SIG-M5 treated with dmso at 0.1 percent for 504 hours (cell line): ENCODE measurements around the gene AGRN.
A peak's percentile ranks its signal among the peaks of the same experiment; 100 is the strongest.
"Not testable (repeated sequence)": the region's sequence is repeated elsewhere in the genome, so short reads cannot be mapped to it uniquely, and the experiment has no call there.

Experiments used
- DNase-seq: peaks from one replicate; lab custom pipeline; 2025; ENCODE audit not compliant: unreplicated experiment; lab: John Stamatoyannopoulos, UW

The AGRN gene

DNA sequence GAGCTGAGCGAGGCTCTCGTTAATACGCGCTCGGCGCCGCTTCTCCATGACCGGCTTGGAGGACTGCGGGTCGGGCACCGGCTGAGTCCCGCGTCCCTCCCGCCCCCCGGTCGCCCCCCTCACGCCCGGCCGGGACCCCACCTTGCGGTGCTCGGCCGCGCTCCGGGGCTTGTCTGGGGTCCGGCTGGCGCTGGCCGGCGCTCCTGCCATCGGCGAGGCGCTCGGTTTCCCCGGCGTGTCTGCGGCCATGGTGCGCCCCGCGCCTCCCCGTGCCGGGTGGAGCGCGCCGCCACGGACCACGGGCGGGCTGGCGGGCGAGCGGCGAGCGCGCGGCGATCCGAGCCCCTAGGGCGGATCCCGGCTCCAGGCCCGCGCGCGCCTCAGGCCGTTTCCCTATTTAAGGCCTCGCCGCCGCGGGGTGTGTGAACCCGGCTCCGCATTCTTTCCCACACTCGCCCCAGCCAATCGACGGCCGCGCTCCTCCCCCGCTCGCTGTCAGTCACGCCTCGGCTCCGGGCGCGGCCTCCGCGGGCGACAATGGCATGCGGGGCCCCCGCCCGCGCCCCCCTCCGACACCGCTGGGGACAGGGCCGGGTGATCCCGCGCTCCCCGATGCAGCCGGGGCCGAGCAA, 20.1 kb upstream of the AGRN start, which contains the start of gene HES4:
HES4 (minus strand) TSS at position 373 of the 632 bp plus-strand sequence; CDS start at position 249, 124 bp downstream.
- peak; percentile 83 for DNase-seq

GRCh38 chr1:1000357-1001056, 19.4 kb upstream of the AGRN start:
- DNase-seq = peak; percentile 30

GRCh38 chr1:1001057-1001783, 18.7 kb upstream of the AGRN start:
- no peak for DNase-seq

DNA sequence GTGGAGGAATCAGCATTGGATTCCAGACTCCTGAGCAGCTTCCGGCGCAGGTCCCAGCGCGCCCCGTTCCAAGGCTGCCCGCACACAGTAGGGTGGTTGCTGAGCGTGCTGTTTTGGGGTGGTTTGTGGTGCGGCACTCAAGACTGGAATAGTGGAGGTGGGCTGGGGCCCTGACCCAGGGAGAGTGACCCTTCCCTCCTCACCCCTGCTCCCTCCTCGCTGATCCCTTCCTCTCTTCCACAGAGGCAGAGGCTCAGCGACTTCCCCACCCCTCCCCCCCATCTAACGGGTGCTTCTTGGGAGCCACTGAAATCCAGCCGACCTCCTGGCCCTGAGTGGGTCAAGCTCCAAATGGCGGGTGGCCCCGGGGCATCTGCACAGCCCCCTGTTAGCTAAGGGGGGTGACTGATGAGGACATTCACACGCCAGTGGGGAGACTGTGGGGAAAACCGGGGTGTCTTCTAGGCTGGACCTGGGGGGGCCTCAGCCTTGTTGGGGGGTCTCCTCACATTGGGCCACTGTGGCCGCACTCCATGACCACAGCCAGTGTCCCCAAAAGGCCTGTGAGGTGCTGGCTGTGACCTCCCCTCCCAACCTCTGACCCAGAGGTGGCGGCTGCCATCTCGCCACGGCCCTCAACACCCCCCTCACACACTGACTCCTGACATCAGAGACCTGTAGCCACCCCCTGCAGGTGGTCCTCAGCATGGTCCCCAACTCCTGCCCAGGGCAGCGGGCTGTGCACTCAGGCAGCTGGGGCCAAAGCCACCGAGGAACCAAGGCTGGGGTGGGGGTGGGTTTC, 16.1 kb upstream of the AGRN start:
- no peak for DNase-seq

- no peak for DNase-seq
These were observed 15.5 kb upstream of the AGRN start for GRCh38 chr1:1004420-1004779.

DNA sequence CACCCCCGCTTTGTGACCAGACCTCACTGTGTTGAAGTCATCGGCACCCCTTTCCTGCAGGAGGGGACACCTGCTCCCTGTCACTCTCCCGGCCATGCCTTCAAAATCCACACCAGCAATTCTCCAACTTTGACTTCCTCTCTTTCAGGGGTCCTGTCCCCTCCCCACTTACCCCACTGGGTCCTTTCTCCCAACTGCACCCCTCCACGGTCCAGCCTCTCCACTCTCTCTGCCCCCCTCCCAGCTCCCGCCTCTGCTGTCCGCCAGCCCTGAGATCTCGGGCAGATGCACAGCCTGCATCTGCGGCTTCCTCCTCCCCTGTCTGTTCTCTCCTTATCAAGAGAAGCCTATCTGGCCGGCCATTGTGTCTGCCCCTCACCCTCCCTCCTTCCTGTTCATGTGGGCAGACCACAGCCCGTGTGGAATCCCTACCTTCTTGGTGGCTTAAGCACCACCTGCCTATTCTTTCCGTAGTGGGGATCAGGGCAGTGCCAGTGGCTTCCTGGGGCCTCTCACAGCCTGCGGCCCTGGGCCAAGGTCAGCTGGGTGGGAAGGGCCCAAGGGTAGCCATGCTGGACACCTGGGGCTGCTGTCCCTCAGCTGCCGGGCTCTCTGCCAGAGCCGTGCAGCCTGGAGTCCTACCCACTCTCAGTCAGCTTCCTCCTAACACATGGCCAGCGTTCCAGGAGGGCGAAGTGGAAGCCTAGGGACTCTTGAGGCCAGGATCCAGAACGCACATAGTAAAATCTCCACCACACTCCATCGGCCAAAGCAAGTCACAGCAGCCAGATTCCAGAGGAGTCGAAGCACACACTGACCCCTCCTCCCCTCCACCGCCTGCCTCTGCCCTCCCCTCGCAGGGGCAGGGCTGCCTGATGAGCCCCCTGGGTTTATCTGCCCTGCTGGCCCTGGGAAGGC, 14.9 kb upstream of the AGRN start:
- DNase-seq = no peak

DNA sequence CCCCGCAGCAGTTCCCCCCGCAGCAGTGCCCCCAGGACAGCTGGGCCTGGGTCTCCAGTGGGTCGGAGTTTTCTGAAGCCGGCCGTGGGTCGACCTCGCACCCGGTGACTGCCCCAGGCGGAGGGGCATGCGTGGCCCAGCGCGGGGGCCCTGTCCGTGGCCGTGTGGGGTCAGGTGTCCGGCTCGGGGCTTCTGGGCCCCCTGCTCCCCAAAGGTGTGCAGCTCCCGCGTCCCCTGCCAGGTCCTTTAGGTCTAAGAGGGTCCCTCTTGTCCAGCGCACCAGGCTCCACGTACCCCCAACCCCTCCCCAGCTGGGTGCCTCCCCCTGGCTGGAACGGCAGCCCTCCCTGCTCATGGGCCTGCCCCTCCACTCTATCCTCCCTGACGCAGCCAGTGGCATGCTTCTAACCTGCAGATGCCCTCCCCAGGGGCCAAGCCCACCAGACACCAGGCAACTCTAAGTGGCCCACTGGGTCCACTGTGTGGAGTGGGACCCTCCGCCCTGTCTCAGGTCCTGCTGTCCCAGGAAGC, 14.1 kb upstream of the AGRN start:
- DNase-seq = no peak

GRCh38 chr1:1006305-1007159, 13.4 kb upstream of the AGRN start:
- no peak for DNase-seq

- not testable (repeated sequence) for DNase-seq
These were observed 9.8 kb upstream of the AGRN start for GRCh38 chr1:1010131-1010530.

- DNase-seq = no peak
These were observed 8.4 kb upstream of the AGRN start for GRCh38 chr1:1011396-1011949.

GRCh38 chr1:1012736-1013104, 7.2 kb upstream of the AGRN start:
- not testable (repeated sequence) for DNase-seq

GRCh38 chr1:1013105-1013921, 6.6 kb upstream of the AGRN start, which contains the start of gene ISG15:
Gene ISG15 (plus strand): TSS chr1:1013497. CDS start chr1:1013574, 77 bp downstream.
- DNase-seq = peak; percentile 83

GRCh38 chr1:1013922-1014648, 5.8 kb upstream of the AGRN start:
- DNase-seq = no peak

DNA sequence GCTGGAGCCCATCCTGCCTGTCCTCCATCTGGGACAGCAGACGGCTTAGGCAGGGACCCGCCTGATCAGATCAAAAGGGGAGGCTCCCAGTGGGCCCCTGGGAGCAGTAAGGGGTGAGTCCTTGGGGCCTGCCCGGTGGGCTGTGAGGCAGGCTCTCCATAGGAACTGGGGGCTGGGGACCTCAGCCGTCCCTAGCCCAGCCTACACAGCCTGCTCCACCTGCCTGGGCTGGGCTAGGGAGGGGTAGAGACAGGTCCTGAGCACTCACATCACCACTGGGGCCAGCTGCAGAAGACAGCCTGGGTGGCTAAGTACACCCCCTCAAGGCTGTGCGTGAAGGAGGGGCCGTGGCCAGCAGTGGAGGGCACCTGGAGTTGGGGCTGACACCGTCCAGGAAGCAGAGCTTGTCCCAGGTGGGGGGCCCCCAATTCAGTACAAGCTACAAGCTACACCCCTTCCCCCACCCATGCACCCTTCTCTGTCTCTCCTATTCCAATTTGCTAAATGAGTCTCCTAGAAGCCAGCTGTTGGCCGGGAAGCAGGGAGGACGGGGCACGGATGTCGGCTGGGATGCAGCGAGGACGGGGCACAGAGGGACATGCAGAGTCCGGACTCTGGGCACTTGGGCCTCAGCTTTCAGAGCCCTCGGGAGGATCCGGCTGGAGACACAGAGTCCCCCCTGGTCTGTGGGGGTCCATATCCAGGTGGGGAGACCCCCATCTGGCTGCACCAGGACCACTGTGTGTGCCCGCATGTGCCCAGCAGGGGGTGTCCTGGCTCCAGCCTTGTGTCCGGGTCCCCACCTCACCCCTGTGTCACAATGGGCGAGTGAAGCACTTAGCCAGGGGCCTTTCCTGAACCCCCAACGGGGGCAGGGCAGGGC, 4.9 kb upstream of the AGRN start:
- no peak for DNase-seq

GRCh38 chr1:1017397-1018320, 2.3 kb upstream of the AGRN start:
- DNase-seq = not testable (repeated sequence)
